ENCODE results near the gene RUVBL1.

The RUVBL1 gene

GRCh38 chr3:128167646-128167972 is 44.0 kb upstream of the RUVBL1 start:
- TF ChIP-seq RARB (CRISPR knock-in tag; IDR thresholded peaks at IDR 0.05) (no peak), OSR1 (CRISPR knock-in tag; IDR thresholded peaks at IDR 0.05) (no peak), ESRRG (CRISPR knock-in tag; IDR thresholded peaks at IDR 0.05) (no peak), PATZ1 (CRISPR knock-in tag; IDR thresholded peaks at IDR 0.05; ENCODE audit: borderline replicate concordance) (no peak), GLIS3 (CRISPR knock-in tag; IDR thresholded peaks at IDR 0.05) (no peak)
- ATAC-seq = no peak

- TF ChIP-seq TSHZ2 (CRISPR knock-in tag; IDR thresholded peaks at IDR 0.05) (no peak), CSRNP3 (CRISPR knock-in tag; IDR thresholded peaks at IDR 0.05) (no peak), ZNF565 (CRISPR knock-in tag; conservative IDR thresholded peaks at IDR 0.05; ENCODE audit: low read depth) (no peak), CREB5 (CRISPR knock-in tag; IDR thresholded peaks at IDR 0.05; ENCODE audit: low read depth) (no peak), ZC3H10 (CRISPR knock-in tag; IDR thresholded peaks at IDR 0.05) (no peak), BACH2 (CRISPR knock-in tag; IDR thresholded peaks at IDR 0.05; ENCODE audit: borderline replicate concordance) (no peak), RARB (CRISPR knock-in tag; IDR thresholded peaks at IDR 0.05) (no peak), OSR1 (CRISPR knock-in tag; IDR thresholded peaks at IDR 0.05) (no peak)
- ATAC-seq = no peak
Observed at GRCh38 chr3:128166971-128167453, 43.4 kb upstream of the RUVBL1 start.

GRCh38 chr3:128163432-128163831 is 39.8 kb upstream of the RUVBL1 start:
- ATAC-seq = no peak
- no peak for TF ChIP-seq ZFP30 (CRISPR knock-in tag; IDR thresholded peaks at IDR 0.05)
- TF ChIP-seq ESRRG (CRISPR knock-in tag; IDR thresholded peaks at IDR 0.05) = no peak
- no peak for TF ChIP-seq ZNF70 (CRISPR knock-in tag; IDR thresholded peaks at IDR 0.05)
- no peak for TF ChIP-seq POU6F1 (CRISPR knock-in tag; IDR thresholded peaks at IDR 0.05; ENCODE audit: borderline replicate concordance, low read depth)
- TF ChIP-seq BACH2 (CRISPR knock-in tag; IDR thresholded peaks at IDR 0.05; ENCODE audit: borderline replicate concordance) = no peak
- no peak for TF ChIP-seq TCF4 (CRISPR knock-in tag; IDR thresholded peaks at IDR 0.05; ENCODE audit: borderline replicate concordance)
- no peak for TF ChIP-seq RARB (CRISPR knock-in tag; IDR thresholded peaks at IDR 0.05)
- no peak for TF ChIP-seq ZNF565 (CRISPR knock-in tag; conservative IDR thresholded peaks at IDR 0.05; ENCODE audit: low read depth)
- TF ChIP-seq ZFP3 (CRISPR knock-in tag; IDR thresholded peaks at IDR 0.05) = no peak
- no peak for TF ChIP-seq SNAI2 (CRISPR knock-in tag; IDR thresholded peaks at IDR 0.05)
- no peak for TF ChIP-seq CREB5 (CRISPR knock-in tag; IDR thresholded peaks at IDR 0.05; ENCODE audit: low read depth)
- TF ChIP-seq ISL1 (CRISPR knock-in tag; IDR thresholded peaks at IDR 0.05) = no peak
- no peak for TF ChIP-seq PATZ1 (CRISPR knock-in tag; IDR thresholded peaks at IDR 0.05; ENCODE audit: borderline replicate concordance)
- TF ChIP-seq TSHZ2 (CRISPR knock-in tag; IDR thresholded peaks at IDR 0.05) = no peak
- no peak for TF ChIP-seq TOX (CRISPR knock-in tag; IDR thresholded peaks at IDR 0.05; ENCODE audit: borderline replicate concordance)
- no peak for TF ChIP-seq ZNF8 (CRISPR knock-in tag; IDR thresholded peaks at IDR 0.05)
- TF ChIP-seq OSR1 (CRISPR knock-in tag; IDR thresholded peaks at IDR 0.05) = no peak
- TF ChIP-seq ZC3H10 (CRISPR knock-in tag; IDR thresholded peaks at IDR 0.05) = no peak

Measured in SK-N-SH treated with all-trans-retinoic acid at 6 μM for 48 hours (cell line).